Measurements from ENCODE around the gene TRMT44.

TRMT44 gene

GRCh38 chr4:8505229-8505628, 64.7 kb downstream of the TRMT44 start:
- H3K27ac ChIP-seq: no peak overlapping the region
- TF ChIP-seq CTCF (IDR thresholded peaks at IDR 0.05; ENCODE audit: low read depth, low read length): no peak
- H3K4me3 ChIP-seq (ENCODE audit: low read depth, low read length): no peak overlapping the region
- H3K27me3 ChIP-seq (ENCODE audit: insufficient read depth, low read depth, severe bottlenecking): no peaks in the 10 kb centered on the region
- no peaks in the 10 kb centered on the region for H3K36me3 ChIP-seq
- H3K9me3 ChIP-seq (ENCODE audit: severe bottlenecking): no peaks in the 10 kb centered on the region
- DNase-seq: no peak

GRCh38 chr4:8506006-8506372, 65.4 kb downstream of the TRMT44 start:
- no peak overlapping the region for H3K4me3 ChIP-seq (ENCODE audit: low read depth, low read length)
- H3K27ac ChIP-seq: no peak overlapping the region
- no peak for DNase-seq
- no peaks in the 10 kb centered on the region for H3K36me3 ChIP-seq
- H3K27me3 ChIP-seq (ENCODE audit: insufficient read depth, low read depth, severe bottlenecking): no peaks in the 10 kb centered on the region
- TF ChIP-seq CTCF (IDR thresholded peaks at IDR 0.05; ENCODE audit: low read depth, low read length): no peak
- H3K9me3 ChIP-seq (ENCODE audit: severe bottlenecking): no peaks in the 10 kb centered on the region

DNA sequence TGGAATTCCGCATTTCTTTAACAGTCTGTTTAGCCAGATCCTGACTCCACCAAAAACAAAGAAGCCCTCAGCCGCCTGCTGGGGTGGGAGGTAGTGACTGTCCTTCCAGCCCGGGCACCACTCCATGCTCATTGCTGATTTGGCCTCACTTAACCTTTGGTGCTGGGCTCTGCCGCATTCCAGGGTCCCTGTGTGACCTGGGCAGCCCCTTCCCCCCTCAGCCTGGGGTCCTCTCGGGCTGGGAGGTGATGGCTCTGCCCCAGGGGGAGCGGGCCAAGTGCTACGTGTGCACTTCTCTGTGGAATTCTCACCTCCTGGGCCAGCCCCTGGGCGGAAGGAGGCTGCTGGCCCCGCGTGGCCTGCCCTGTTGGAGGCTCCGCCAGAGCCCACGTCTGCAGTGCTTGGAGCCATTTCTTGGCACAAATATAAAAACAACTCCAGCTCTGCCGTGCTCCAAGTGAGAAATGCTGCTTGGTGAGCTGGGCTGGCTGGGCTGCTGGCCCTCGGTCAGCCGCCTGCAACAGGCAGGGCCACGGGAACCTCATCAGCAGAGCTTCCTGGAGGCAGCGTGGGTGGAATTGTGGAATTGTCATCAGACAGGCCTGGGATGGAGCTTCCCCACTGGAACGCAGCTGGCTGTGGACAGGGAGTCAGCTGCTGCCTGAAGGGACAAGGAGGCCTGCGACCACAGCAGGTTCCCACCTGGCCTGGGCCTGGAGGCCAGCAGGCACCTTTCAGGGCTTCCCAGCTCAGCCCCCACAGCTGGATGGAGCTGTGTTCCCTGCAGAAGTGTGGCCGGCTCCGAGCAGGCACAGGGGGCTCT, 66.0 kb downstream of the TRMT44 start:
- Histone ChIP-seq H3K36me3 (no peaks in the 10 kb centered on the region), H3K27ac (no peak overlapping the region), H3K9me3 (ENCODE audit: severe bottlenecking) (no peaks in the 10 kb centered on the region), H3K27me3 (ENCODE audit: insufficient read depth, low read depth, severe bottlenecking) (no peaks in the 10 kb centered on the region), H3K4me3 (ENCODE audit: low read depth, low read length) (no peak overlapping the region)
- DNase-seq: no peak
- no peak for TF ChIP-seq CTCF (IDR thresholded peaks at IDR 0.05; ENCODE audit: low read depth, low read length)

DNA sequence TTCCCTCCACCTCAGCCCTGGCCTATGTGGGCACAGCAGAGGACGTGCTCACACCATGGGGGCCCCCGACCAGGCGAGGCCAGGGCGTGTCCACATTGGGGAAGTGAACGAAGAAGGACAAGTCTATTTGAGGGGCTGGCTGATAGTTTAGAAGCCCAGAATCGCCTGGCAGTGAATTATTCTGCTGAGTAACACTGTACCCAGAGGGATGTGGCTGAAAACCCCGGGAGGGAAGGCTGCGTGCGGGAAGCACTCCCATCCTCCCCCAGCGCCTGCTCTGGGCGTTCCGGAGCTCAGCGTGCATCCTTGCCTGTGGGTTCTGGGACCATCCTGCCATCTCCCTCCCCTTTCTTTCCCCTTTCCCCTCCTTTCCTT, 66.6 kb downstream of the TRMT44 start:
- Histone ChIP-seq H3K9me3 (ENCODE audit: severe bottlenecking) (no peaks in the 10 kb centered on the region), H3K27me3 (ENCODE audit: insufficient read depth, low read depth, severe bottlenecking) (no peaks in the 10 kb centered on the region), H3K27ac (no peak overlapping the region), H3K36me3 (no peaks in the 10 kb centered on the region), H3K4me3 (ENCODE audit: low read depth, low read length) (no peak overlapping the region)
- no peak for TF ChIP-seq CTCF (IDR thresholded peaks at IDR 0.05; ENCODE audit: low read depth, low read length)
- DNase-seq: no peak

GRCh38 chr4:8507624-8508023, 67.0 kb downstream of the TRMT44 start:
- Histone ChIP-seq H3K9me3 (ENCODE audit: severe bottlenecking) (no peaks in the 10 kb centered on the region), H3K27ac (no peak overlapping the region), H3K27me3 (ENCODE audit: insufficient read depth, low read depth, severe bottlenecking) (no peaks in the 10 kb centered on the region), H3K36me3 (no peaks in the 10 kb centered on the region), H3K4me3 (ENCODE audit: low read depth, low read length) (no peak overlapping the region)
- TF ChIP-seq CTCF (IDR thresholded peaks at IDR 0.05; ENCODE audit: low read depth, low read length): no peak
- DNase-seq: no peak

DNA sequence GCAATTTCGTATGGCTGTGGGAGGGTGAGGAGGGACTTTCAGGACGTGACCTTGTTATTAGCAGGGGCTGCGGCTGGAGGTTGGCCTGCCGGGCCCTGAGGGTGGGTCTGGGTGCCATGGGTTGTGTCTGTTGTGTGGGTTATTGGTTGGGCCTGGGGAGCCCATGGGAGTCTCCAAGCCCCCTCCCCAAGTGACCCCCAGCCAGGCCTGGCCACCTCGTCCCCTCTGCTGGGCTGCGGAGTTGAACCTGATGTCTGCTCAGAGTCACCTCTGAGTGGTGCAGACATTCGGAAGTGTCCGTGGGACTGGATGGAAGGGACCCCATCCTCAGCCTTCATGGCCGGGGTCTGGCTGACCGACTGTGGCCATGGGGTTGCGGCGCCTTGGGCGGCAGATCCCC, 67.7 kb downstream of the TRMT44 start:
- no peak for DNase-seq
- TF ChIP-seq CTCF (IDR thresholded peaks at IDR 0.05; ENCODE audit: low read depth, low read length): no peak

More for the DNA sequence above, 67.7 kb downstream of the TRMT44 start:
- no peaks in the 10 kb centered on the region for H3K9me3 ChIP-seq (ENCODE audit: severe bottlenecking)
- no peak overlapping the region for H3K4me3 ChIP-seq (ENCODE audit: low read depth, low read length)
- H3K27ac ChIP-seq: no peak overlapping the region
- H3K36me3 ChIP-seq: no peaks in the 10 kb centered on the region
- no peaks in the 10 kb centered on the region for H3K27me3 ChIP-seq (ENCODE audit: insufficient read depth, low read depth, severe bottlenecking)

Measured in WERI-Rb-1 (cell line).